Right renal pelvis (tissue), 4 donors: ENCODE results near the gene PMFBP1. TPM values are rescaled to one million over a fixed set of nuclear protein-coding genes. Genes with fewer than 3 reads are reported as not detected.
A peak's percentile ranks its signal among the peaks of the same experiment; 100 is the strongest.

Experiments
- DNase-seq, 4 donors: peaks; one replicate each; pipeline ENCODE4 v3.0.0-alpha.2; 2013; ENCODE audit warnings: low read depth in 4 of 4, low spot score in 3 of 4, missing footprints in 1 of 4
- polyA plus RNA-seq, 4 donors: library from polyadenylated mRNA; unstranded; fragments of 120-200 nt; gene quantifications; one replicate each; pipeline ENCODE4 v1.2.1, GENCODE V29; 2013; ENCODE audit not compliant: insufficient read length in 4 of 4

Gene PMFBP1
- polyA plus RNA-seq, 4 donors = 3.2 to 3.8 (median 3.4) TPM

DNA sequence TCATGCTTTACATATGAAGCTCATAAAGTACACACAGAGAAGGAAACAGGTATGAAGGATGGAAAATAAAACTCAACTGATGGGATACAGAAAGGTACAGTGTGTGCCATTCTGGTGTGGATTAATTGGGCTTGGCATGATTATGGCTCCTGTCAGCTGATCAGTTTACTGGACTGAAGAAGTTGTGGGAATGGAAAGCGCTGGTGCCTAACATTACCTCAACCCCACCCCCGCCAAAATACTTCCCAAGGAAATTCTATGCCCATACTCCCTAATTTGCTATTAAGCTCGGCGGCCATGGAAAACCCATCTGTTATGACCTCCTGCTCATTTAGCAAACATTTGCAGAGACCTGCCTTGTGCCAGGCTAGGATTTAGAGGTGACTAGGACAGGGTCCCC, 16.6 kb upstream of the PMFBP1 start:
- DNase-seq = peak in 2 of 4 donors; percentile 31 to 39

DNA sequence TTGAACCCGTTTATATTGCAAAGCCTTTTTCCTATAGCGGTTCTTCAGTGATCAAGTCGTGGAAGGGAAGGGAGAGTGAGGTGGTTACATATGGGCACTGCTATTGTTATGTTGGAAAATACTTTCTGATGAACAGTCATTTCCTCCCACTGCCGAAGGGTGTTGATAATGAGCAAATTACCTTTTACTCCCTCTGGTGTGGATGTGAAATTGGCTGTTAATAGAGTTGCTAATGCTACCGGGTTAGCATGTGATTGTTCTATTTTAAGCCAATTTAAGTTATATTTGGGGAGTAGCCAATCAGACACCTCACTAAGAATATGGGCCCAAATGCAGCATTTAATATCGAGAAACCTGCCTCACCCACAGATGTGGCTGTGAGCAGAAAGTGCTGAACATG, 15.6 kb upstream of the PMFBP1 start:
- DNase-seq = no peak

DNA sequence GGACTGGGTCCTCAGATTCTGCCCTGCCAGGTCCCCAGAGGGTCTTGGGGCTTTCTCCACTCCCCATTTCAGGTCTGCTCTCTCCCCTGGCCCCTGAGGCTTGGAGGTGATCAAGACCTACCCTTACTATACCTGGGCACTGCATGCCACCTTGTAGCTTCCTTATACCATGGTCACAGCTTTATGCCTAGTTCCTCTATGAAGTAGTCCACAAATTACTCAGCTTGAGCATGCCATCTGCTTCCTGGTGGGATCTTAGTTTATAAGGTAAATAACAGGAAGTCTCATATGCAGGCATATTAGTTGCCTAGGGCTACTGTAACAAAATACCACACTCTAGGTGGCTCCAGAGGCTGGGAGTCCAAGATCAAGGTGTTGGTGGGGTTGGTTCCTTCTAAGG, 11.0 kb upstream of the PMFBP1 start:
- no peak for DNase-seq

DNA sequence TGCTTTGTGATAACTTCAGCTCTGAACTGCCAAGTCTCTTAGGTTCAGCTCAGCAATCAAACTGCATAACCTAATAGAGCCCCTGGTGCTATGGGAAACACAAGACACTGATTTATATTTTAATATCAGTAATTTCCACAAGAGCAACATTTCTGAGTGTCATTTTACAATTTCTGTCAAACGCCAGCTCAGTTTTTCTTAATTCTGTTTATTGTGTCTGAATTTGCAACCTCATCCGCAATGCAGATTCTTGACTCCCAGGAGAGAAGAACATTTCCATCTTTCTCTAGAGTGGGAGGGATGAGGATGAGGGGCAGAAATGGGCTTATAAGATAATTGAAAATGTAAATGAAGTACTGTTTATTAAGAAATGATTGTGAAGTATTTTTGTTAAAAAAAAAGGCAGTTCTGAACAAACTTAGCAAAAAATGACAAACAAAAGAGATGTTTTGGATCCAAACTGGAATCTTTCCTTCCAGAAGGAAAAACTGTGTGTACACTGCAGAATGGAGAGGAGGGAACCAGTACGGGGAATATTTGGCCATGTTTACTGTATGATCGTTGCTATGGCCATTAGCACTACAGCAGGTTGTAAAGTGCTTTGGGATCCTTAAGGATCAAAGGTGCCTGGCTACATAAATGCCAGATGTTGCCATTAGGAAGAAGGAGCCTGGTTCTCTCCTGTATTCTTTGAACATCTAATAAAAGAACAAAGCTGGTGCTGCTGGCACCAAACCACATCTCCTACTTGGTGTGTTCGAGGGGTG, 7.4 kb upstream of the PMFBP1 start:
- no peak for DNase-seq

DNA sequence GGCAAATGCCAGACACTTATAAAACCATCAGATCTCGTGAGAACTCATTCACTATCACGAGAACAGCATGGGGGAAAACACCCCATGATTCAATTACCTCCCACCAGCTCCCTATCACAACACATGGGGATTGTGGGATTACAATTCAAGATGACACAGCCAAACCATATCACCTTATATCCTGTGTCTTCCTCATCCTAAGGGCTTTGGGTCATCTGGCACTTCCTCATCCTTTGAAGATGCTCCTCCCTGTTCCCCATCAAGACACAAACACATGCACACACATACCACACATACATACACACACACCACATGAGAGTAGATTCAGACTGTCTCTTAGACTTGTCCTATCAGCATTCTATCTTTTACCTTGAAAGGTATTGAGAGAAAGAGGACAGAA, 2.8 kb upstream of the PMFBP1 start:
- no peak for DNase-seq

DNA sequence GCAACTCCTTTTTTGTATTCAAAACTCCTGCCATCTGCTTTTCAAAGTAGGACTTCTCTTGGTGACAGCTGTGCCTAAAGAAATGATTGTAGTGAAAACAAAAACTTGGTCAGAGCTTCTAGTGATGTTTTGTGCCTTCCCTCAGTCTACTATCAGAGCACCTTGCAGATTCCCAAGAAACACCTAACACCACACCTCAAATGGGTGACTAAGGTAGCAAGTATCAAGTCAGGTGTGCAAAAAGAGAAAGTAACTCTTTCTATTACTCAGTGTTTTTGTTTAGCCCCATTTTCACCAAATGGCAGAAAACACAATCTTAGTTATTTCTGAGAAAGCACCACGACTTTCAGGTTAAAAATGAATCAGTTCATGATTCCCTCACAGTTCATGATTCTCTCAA, 2.0 kb upstream of the PMFBP1 start:
- DNase-seq = no peak

DNA sequence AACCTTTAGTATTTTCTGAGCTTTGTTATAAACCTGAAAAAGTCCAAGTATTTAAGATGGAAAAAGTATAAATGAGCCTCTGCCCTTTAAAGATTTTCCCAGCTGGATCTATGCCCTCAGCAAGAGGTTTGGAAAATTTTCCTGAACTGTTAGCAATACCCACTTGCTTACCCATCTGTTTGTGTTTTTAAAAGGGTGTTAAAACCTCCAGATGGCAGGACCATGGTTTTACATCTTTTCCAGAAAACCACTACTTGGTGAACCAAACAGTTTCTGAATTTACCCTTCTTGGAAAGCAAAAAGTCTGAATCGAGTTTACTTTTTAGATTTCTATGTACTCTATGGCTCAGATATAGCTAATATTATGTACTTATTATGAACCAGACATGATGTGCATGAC, 719 bp downstream of the PMFBP1 start:
- no peak for DNase-seq

DNA sequence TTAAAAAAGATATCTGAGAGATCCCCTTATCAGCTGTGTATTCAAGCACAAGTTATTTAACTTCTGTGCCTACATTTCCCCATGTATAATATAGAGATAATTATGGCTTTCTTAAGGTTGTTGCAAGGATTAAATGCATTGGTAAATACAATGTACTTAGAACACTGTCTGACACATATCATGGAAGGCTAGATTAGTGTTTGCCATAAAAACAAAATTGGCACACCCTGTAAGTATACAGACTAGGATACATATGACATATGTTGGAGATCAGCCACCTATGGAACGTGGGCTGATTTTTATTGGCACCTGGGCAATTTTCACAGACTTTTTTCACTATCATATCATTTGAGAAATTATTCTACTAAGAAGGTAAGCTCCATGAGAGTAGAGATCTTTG, 2.2 kb downstream of the PMFBP1 start:
- DNase-seq = no peak

DNA sequence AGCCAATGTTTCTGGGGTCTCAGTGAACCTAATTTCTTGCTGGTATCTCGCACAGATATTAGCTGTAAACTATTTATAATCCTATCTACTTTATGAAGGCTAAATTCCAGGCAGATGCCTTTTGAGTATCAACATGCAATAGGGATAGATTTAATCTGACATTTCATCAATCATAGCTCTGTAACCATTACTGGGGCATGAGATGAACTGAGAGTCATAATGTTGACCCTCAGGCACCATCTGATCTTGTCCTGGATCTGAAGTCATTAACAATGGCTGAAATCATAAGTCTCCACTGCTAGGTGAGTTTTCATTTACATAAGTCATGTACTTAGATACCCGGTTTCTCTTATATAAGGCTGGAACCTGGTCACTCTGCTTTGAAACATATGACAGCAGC, 3.6 kb downstream of the PMFBP1 start:
- DNase-seq = no peak

DNA sequence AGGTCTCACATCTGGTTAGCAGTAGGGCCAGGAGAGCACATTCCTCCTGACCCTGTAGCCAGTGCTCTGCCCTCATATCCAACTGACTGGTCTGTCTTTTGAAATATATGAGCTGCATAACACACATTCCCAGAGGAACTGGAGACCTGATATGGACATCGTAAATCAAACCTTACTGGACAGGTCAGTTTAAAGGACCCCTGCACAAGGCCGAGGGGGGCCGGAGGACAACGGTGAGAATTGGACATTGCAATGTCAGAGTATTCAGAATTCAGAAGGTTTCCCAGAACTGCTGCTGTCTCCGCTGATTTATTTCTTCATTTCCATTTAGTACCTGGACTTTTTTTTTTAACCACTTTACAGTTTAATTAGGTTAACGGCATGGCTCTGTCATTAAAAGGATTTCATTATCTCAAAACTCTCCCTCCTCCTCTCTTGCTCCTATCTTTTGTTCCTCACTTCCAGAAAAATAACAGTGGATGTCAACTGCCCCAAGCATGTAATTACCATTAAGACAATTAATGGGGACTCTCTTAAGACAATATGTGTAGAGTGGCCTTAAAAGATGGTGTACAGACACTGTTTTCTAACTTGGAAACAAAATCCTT, 4.9 kb downstream of the PMFBP1 start:
- no peak for DNase-seq

DNA sequence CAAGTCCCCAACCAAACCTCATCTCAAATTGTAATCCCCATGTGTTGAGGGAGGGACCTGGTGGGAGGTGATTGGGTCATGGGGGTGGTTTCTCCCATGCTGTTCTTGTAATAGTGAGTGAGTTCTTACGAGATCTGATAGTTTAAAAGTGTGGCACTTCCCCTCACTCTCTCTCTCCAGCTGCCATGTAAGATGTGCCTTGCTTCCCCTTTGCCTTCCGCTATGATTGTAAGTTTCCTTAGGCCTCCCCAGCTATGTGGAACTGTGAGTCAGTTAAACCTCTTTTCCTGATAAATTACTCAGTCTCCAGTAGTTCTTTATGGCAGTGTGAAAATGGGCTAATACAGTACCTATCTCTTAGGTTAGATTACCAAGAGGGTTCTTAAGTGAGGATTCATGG, 5.8 kb downstream of the PMFBP1 start:
- no peak for DNase-seq

DNA sequence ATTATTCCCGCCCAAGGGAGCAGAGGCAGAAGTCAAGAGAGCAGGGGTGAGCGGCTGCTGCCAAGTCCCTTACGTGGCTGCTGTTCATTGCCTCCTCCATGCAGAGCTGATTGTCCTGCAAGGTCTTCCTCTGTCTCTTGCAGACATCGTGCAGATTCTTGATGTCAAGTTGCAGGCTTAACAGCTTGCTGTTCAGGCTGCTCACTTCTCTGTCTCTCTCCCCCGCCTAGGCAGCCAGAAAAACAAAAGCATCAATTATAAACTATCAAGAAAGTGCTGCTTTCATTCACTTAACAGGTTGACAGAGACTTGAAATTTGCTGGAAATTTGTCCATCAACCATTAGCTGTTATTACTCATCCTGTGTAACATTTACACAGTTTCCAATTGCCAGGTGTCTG, 7.3 kb downstream of the PMFBP1 start:
- no peak for DNase-seq

DNA sequence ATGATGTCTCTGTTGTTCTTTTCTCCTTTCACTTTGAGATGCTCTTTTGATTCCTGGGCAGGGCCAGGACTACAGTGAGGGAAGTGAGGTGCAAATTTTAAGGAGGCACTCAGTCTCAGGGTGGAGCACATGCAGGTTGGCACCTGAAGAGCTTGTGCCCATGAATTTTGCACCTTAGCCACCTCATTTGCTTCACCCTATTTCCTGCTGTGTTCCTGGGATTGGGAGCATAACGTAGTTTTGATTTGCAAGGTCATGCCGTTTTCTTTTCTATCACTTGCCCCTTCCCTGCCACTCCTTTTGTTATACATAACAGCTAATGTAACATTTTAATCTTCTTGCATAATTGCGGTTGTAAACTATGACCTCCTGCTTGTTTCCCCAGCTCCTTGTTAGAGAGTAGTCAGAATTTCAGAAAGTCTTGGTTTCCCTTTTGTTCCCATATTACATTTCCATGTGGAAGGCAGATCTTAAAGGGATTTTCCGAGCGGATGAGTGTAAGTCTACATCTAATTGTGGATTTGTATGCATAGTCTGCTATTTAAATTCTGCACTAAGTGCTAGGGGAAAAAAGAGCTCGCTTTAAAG, 9.8 kb downstream of the PMFBP1 start:
- no peak for DNase-seq

DNA sequence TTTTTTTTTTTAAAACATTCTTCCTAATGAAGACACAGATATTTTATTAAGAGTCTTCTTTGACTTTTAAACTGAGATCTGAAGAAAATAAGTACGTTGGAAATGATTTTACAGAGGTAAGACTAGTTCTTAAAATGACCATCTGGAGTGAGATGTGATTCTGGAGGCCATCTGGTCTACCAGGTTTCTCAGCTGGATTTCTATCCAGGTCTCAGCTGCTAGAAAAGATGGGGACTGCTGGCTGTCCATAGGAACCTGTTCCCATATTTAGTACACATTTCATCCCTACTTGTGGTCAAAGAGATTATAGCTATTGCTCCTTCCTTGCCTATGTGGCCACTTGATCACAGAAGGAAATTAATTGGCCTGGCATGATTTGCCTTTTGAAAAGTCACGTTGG, 12.2 kb downstream of the PMFBP1 start:
- no peak for DNase-seq

DNA sequence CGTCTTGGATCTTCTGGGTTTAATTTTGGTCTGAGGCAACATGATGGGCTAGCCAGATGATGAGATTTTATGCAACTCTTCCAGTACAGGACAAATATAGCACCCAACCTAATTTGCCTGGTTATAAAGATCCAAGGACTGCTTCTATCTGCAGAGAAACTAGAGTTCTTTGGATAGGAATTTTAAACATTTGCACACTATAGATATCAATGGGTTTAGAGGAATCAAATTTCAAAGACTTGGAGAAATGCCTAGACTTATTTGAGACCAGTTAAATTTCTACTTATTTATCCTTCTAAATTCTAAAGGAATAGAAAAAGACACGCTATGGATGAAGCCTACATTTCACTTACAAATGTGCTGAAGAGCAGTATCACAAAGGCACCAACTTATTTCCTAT, 12.6 kb downstream of the PMFBP1 start:
- peak in 1 of 4 donors; percentile 3 for DNase-seq

DNA sequence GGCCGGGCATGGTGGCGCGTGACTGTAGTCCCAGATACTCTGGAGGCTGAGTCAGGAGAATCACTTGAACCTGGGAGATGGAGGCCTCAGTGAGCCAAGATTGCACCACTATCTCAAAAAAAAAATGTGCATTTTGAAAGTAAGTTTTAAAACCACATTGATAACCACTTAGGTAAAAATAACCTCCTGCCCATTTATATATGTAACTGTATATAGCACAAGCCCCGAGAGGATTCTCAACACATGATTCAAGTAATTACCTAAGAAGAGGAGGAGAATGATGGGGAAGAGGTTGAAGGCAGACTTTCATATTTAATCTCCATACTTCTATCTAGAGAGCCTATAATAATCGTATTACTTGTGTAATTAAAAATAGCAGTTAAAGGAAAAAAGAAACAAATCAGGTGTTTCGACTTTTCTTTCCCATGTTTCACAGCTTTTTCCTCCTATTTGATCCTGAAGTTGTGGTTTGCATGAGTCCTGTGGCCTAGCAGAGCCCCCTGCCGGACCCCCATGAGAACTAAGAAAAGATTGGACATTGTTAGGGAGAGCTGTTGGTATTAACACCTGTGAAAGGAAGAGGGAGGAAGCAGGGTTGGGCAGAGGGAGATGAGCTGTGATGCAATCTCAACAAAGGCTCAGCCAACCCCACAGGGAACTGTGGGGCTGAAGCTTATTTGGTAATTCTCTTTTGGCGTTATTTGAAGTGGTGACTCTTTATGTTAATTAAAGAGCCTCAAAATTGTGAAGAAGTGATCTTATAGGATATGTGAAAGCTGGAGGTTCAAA, 22.1 kb downstream of the PMFBP1 start:
- no peak for DNase-seq

DNA sequence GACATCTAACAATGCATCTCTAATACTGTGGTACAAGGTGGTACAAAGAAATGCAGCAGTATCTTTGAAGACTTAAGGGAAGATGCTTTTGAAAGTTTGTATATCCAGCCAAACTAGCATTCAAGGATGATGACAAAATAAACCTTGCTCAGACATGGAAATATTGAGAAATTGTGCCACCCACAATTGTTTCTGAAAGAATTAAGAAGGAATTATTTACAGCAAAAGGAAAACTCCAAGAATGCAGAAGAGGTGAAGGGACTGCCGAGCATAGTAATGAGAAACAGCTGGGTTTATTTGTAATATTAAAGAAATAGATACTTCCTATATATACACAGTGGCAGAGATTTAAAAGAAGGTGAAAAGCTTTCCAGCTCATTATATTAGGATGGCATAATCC, 29.5 kb downstream of the PMFBP1 start:
- DNase-seq = no peak

DNA sequence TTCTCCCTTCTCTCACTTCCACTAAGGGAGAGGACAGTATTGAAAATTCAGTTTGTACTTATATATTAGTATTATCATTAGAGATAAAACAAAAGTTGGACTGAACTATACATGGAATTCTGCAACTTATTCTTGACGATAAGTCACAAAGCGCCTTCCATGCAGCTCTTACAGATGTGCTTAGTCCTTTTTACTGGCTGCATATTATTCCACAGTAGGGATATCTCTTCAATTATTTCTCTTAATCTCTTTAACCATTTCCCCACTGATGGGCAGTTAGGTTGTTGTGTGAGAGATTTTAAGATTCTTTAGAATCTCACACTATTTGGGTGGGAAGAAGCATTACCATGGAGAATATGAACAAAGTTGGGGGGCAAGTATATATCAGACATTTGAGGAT, 32.0 kb downstream of the PMFBP1 start:
- no peak for DNase-seq

DNA sequence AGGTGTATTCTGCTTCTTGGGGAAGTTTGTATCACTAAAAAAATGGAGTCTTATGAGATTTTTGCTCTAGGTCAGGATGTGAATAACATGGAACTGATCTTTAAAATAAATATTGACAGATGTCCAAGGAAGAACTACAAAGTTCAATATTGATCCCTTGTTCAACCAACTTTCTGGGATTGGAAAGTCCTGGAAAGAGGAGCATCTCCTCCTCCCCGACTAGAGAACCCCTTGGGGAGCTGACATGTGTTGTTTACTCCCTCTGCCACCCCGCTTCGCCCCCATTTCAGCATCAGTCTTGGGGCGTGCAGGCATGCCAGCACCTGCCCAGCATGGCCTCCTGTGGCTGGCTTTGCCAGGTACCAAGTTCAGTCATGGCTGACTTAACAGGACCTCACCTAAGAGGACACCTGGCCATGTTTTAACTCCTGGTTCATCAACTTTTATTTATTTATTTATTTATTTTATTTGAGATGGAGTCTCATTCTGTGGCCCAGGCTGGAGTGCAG, 33.8 kb downstream of the PMFBP1 start:
- DNase-seq = no peak

DNA sequence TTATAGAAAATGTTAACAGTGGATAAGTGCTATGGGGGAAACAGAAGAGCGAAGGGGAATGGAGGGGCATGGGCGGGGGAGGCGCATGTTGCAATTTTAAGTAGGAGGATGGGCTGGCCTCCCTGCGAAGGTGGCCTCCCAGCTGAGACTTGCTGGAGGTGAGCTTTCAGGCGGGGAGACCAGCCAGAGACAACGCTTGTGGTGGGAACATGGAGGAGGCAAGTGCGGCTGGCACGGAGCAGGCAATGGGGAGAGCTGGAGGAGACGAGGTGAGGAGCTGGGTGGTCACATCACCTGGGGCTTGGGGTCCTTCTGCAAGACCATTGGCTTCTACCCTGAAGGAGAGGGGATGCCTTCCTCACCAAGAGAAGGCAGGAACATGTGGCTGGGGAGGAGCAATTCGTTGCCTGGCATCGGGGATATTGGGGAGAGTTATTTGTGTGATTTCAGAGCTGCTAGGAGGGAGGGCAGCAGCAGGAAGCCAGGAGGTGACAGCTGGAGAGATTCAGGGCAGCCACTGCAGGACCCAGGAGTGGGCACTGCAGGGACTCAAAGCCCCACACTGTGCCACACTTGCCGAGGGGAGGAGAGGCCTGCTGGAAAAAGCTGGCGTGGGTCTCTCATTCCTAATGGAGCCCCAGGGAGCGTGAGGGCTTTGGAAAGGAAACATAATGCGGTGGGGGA, 34.4 kb downstream of the PMFBP1 start:
- DNase-seq = no peak

DNA sequence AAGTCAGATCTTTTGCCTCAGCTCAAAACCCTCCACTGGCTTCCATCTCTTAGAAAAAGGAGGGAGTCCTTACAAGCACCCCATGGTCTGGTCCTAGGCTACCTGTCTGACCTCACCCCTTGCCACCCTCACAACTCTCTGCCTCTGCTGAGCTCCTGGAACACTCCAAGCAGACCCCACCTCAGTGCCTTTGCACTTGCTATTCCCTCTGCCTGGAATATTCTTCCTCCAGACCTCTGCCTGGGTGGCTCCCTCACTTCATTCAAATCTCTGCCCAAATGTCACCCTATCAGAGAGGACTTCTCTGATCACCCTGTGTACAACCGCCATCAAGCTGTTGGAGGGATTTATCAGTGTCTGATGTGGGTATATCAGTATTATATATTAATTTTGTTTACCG, 37.4 kb downstream of the PMFBP1 start:
- no peak for DNase-seq
